Endodermal cell (in vitro differentiated cells): Measurements from ENCODE around the gene NCOR1. TPM values are rescaled to one million over a fixed set of nuclear protein-coding genes. Genes with fewer than 3 reads are reported as not detected.

Experiments used
- DNase-seq: peaks from one replicate; pipeline ENCODE4 v3.0.0-alpha.2; 2017
- H3K27ac ChIP-seq: 2 replicates; pipeline ENCODE4 v1.5.1; 2013; ENCODE audit warnings: mild to moderate bottlenecking, low read depth, low read length, moderate library complexity
- H3K27me3 ChIP-seq: 2 replicates; pipeline ENCODE4 v1.6.1; 2013; ENCODE audit warnings: mild to moderate bottlenecking, low read length, moderate library complexity; ENCODE audit not compliant: insufficient read depth, control insufficient read depth, poor library complexity, severe bottlenecking
- H3K36me3 ChIP-seq: 2 replicates; pipeline ENCODE4 v1.7.0; 2013; ENCODE audit warnings: mild to moderate bottlenecking, low read length, moderate library complexity; ENCODE audit not compliant: control insufficient read depth, insufficient read depth
- H3K4me1 ChIP-seq: one replicate; pipeline ENCODE4 v1.7.0; 2013; ENCODE audit warnings: low read length; ENCODE audit not compliant: control insufficient read depth, insufficient read depth
- H3K4me3 ChIP-seq: 2 replicates; pipeline ENCODE4 v1.5.1; 2013; ENCODE audit warnings: mild to moderate bottlenecking, low read length, moderate library complexity
- H3K9ac ChIP-seq: 2 replicates; pipeline ENCODE4 v1.6.1; 2013; ENCODE audit warnings: mild to moderate bottlenecking, low read length, moderate library complexity; ENCODE audit not compliant: poor library complexity, severe bottlenecking; ENCODE audit errors: extremely low read depth
- H3K9me3 ChIP-seq: 2 replicates; pipeline ENCODE4 v1.6.1; 2013; ENCODE audit warnings: mild to moderate bottlenecking, low read length, moderate library complexity; ENCODE audit not compliant: control insufficient read depth
- H3K27ac Mint-ChIP-seq: 2 replicates; pipeline ENCODE4 v1.8.0; 2020; ENCODE audit warnings: mixed read lengths
- H3K27me3 Mint-ChIP-seq: 2 replicates; pipeline ENCODE4 v1.8.0; 2021; ENCODE audit warnings: mild to moderate bottlenecking, mixed read lengths; ENCODE audit not compliant: insufficient read depth
- H3K36me3 Mint-ChIP-seq: 2 replicates; pipeline ENCODE4 v1.8.0; 2020; ENCODE audit warnings: low read depth, mixed read lengths
- H3K4me1 Mint-ChIP-seq: 2 replicates; pipeline ENCODE4 v1.8.0; 2020; ENCODE audit warnings: mixed read lengths
- H3K4me3 Mint-ChIP-seq: 2 replicates; pipeline ENCODE4 v1.8.0; 2020; ENCODE audit warnings: mild to moderate bottlenecking, moderate library complexity, mixed read lengths
- H3K9me3 Mint-ChIP-seq: 2 replicates; pipeline ENCODE4 v1.8.0; 2020; ENCODE audit warnings: mild to moderate bottlenecking, mixed read lengths
- CTCF ChIP-seq: fragments of 200-600 bp; sonication (generic); conservative IDR thresholded peaks from 2 replicates; pipeline ENCODE4 v1.5.0; 2021; ENCODE audit warnings: antibody characterized with exemption, mild to moderate bottlenecking
- WGBS, 2 experiments: methylation state at CpG; one replicate each; pipeline versions ENCODE4 v1.1.5 to v1.1.7; 2013; ENCODE audit warnings: missing lambda C conversion rate in 2 of 2, mixed read lengths in 1 of 2; ENCODE audit not compliant: insufficient coverage in 1 of 2, insufficient read length in 1 of 2; 5-methylcytosine and 5-hydroxymethylcytosine counted together
- total RNA-seq, 2 donors: library from RNA; stranded (reverse); fragmentation: NEBNext Ultra II Directional in 1 of 2; extraction: Animal tissue kit (Norgen Biotek cat#: 25700) in 1 of 2; gene quantifications; 2 replicates in 1 of 2; 3 replicates in 1 of 2; pipeline ENCODE4 v1.2.1, GENCODE V29; 2021

NCOR1 gene
- total RNA-seq, 2 donors from 2014 or later: 112 to 141 TPM

DNA sequence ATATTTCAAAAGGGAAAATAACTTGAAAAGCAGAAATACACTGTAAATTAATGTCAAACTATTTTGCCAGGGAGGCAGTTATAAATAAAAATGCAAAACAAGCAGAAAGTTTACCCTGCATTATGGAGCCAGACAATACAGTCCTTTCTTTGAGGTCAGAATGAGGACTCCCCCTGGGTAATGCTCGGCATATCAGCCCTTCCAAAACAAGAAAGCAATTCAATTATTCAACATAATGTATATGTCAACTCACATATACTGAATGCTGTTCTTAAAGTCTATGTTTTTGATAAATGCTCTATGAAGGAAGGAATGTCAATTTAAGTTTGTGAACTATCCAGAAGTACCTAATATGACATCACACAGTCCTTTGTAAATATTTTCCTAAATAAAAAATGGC, 143.3 kb downstream of the NCOR1 start:
- H3K9me3 ChIP-seq: no peaks in the 10 kb centered on the region
- H3K4me1 ChIP-seq: no peaks in the 10 kb centered on the region
- Mint-ChIP-seq H3K4me3 (no peak overlapping the region), H3K36me3 (peaks cover 78% of the 10 kb centered on the region), H3K27me3 (no peaks in the 10 kb centered on the region), H3K27ac (no peak overlapping the region), H3K4me1 (no peaks in the 10 kb centered on the region), H3K9me3 (no peaks in the 10 kb centered on the region)
- no peak overlapping the region for H3K4me3 ChIP-seq
- peaks cover 90% of the 10 kb centered on the region for H3K36me3 ChIP-seq
- DNase-seq: no peak
- no peaks in the 10 kb centered on the region for H3K27me3 ChIP-seq
- no peak overlapping the region for H3K9ac ChIP-seq
- no peak overlapping the region for H3K27ac ChIP-seq
- 94% methylated on average over 1 of the region's 1 CpG; no CpG with 5 or more reads in 1 of the 2 experiments for WGBS, 2 experiments
- no peak for TF ChIP-seq CTCF

DNA sequence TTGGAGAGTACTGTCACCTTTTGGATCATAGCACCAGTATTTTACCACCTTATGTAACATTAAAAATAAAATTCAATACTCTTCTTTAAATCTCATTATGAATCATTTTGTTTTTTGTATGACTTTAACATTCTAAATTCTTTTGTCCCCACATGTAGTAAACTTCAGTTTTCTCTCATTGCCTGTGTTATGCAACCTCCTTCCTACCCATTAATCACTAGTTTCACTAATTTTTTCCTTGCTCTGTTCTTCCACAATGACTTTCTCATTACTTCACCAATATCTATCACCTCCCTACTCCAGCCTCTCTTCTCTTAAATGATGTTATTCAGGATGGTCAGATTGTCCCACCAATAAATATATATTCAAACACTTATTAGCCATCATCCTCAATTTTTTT, 147.0 kb downstream of the NCOR1 start:
- H3K4me1 Mint-ChIP-seq: no peaks in the 10 kb centered on the region
- no peak overlapping the region for H3K27ac Mint-ChIP-seq
- H3K27me3 Mint-ChIP-seq: no peaks in the 10 kb centered on the region

GRCh38 chr17:16066125-16066524, 149.2 kb downstream of the NCOR1 start:
- no peak overlapping the region for H3K27ac ChIP-seq
- Mint-ChIP-seq H3K27ac (peak overlapping the region; percentile 2), H3K4me3 (no peak overlapping the region), H3K4me1 (no peaks in the 10 kb centered on the region), H3K9me3 (no peaks in the 10 kb centered on the region), H3K36me3 (peaks cover 90% of the 10 kb centered on the region), H3K27me3 (no peaks in the 10 kb centered on the region)
- TF ChIP-seq CTCF: no peak
- no peaks in the 10 kb centered on the region for H3K27me3 ChIP-seq
- no peaks in the 10 kb centered on the region for H3K4me1 ChIP-seq
- H3K36me3 ChIP-seq: peaks cover 90% of the 10 kb centered on the region
- no peak overlapping the region for H3K4me3 ChIP-seq
- H3K9ac ChIP-seq: no peak overlapping the region
- WGBS, 2 experiments: 80 to 90% methylated on average over 1 to 4 of the region's 4 CpGs
- H3K9me3 ChIP-seq: no peaks in the 10 kb centered on the region
- no peak for DNase-seq

More for the DNA sequence above, 147.0 kb downstream of the NCOR1 start:
- Mint-ChIP-seq H3K36me3 (peaks cover 86% of the 10 kb centered on the region), H3K4me3 (no peak overlapping the region), H3K9me3 (no peaks in the 10 kb centered on the region)
- Histone ChIP-seq H3K27me3 (no peaks in the 10 kb centered on the region), H3K4me1 (no peaks in the 10 kb centered on the region), H3K9ac (no peak overlapping the region), H3K4me3 (no peak overlapping the region), H3K36me3 (peaks cover 91% of the 10 kb centered on the region), H3K27ac (no peak overlapping the region), H3K9me3 (no peaks in the 10 kb centered on the region)
- TF ChIP-seq CTCF: no peak
- DNase-seq: no peak
